Ascending aorta (tissue), 2 donors: ENCODE data around the gene TPGS2. TPM values are rescaled to one million over a fixed set of nuclear protein-coding genes. Genes with fewer than 3 reads are reported as not detected.
"Not testable (repeated sequence)": the region's sequence is repeated elsewhere in the genome, so short reads cannot be mapped to it uniquely, and the experiment has no call there.

ENCODE experiments used
- DNase-seq, 2 donors: peaks; one replicate each; pipeline ENCODE4 v3.0.0-alpha.2; 2019; ENCODE audit warnings: low spot score in 2 of 2
- H3K27ac ChIP-seq, 2 donors: fragments of 200-600 bp; sonication (generic); one replicate each; pipeline ENCODE4 v1.5.1; 2016 to 2017; ENCODE audit warnings: mild to moderate bottlenecking in 1 of 2
- H3K27me3 ChIP-seq: fragments of 200-600 bp; sonication (generic); one replicate; pipeline ENCODE4 v1.5.1; 2017
- H3K36me3 ChIP-seq, 2 donors: fragments of 200-600 bp; sonication (generic); one replicate each; pipeline ENCODE4 v1.5.1; 2016
- H3K4me1 ChIP-seq, 2 donors: fragments of 200-600 bp; sonication (generic); one replicate each; pipeline ENCODE4 v1.5.1; 2016 to 2017; ENCODE audit warnings: mild to moderate bottlenecking in 1 of 2
- H3K4me3 ChIP-seq, 2 donors: fragments of 200-600 bp; sonication (generic); one replicate each; pipeline ENCODE4 v1.5.1; 2016 to 2017; ENCODE audit warnings: mild to moderate bottlenecking in 1 of 2
- H3K9me3 ChIP-seq, 2 donors: fragments of 200-600 bp; sonication (generic); one replicate each; pipeline ENCODE4 v1.5.1; 2016
- intact Hi-C: fragments of 100-400 bp; cut with DNase I; formaldehyde crosslinking; loops from one replicate; pipeline ENCODE4 v1.15.1; 2023
- total RNA-seq: library from RNA; depleted of rRNA; stranded (reverse); fragments of >200 nt; gene quantifications from one replicate; pipeline ENCODE4 v1.1.0, GENCODE V29; 2016
- TF ChIP-seq, protein P1 (sequence below), 3 experiments: fragments of 200-600 bp in 2 of 3; fragments of 450-650 bp in 1 of 3; sonication (generic) in 2 of 3; IDR thresholded peaks; one replicate each; pipeline ENCODE4 v1.5.1; 2016 to 2019; ENCODE audit warnings: antibody characterized with exemption in 3 of 3, mild to moderate bottlenecking in 1 of 3, moderate library complexity in 1 of 3

Gene TPGS2
- 165 TPM for total RNA-seq

DNA sequence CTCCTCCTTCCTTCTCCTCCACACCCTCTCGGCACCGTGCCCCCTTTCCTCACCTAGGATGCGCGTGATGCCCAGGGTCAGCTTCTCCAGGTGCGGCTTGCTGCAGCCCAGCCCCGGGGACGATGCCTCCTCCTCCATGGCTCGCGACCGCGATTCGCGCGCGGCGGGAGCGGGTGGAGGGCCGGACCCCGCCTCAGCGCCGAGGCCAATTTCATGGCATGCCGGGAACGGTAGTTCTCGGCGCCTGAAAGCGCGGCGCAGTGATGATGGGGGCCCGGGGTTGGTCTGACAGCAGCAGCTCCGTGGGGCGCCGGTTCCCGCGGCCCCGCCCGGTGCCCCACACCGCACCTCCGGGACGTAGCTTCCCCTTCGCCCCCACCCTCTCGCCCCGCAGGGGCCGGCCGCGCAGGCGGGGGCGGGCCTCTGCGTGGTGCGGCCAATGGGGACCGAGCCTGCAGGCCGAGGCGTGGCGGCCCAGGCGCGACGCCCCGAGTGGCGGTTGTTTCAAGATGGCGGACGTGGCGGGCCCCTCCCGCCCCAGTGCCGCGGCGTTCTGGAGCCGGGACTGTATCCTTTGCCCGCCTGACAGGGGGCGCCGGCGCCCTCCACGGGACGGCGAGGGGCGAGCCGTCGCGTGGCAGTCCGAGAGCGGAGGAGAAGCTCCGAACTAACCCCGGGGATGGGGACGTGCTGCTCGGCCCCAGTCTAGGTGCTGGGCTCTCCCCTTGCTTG, at the start of gene TPGS2, which contains the start of gene KIAA1328:
TSS of gene TPGS2 (minus strand) at position 373 of the 732 bp plus-strand sequence. CDS start at position 138, 235 bp downstream.
TSS of gene KIAA1328 (plus strand) at position 498 of the 732 bp plus-strand sequence. CDS start at position 510, 12 bp downstream.
- H3K4me1 ChIP-seq, result peaks cover 0 to 15% of the 10 kb centered on the region in 2 donors
- H3K9me3 ChIP-seq, result no peaks in the 10 kb centered on the region
- H3K36me3 ChIP-seq, result no peaks in the 10 kb centered on the region
- peak within 1 kb of the TSS; percentile 78 to 82 for H3K27ac ChIP-seq
- DNase-seq, result peak; percentile 51 to 92
- TF ChIP-seq, protein P1, sequence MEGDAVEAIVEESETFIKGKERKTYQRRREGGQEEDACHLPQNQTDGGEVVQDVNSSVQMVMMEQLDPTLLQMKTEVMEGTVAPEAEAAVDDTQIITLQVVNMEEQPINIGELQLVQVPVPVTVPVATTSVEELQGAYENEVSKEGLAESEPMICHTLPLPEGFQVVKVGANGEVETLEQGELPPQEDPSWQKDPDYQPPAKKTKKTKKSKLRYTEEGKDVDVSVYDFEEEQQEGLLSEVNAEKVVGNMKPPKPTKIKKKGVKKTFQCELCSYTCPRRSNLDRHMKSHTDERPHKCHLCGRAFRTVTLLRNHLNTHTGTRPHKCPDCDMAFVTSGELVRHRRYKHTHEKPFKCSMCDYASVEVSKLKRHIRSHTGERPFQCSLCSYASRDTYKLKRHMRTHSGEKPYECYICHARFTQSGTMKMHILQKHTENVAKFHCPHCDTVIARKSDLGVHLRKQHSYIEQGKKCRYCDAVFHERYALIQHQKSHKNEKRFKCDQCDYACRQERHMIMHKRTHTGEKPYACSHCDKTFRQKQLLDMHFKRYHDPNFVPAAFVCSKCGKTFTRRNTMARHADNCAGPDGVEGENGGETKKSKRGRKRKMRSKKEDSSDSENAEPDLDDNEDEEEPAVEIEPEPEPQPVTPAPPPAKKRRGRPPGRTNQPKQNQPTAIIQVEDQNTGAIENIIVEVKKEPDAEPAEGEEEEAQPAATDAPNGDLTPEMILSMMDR (IDR thresholded peaks at IDR 0.05), result peak; percentile 20 to 58 (median 57)
- no peaks in the 10 kb centered on the region for H3K27me3 ChIP-seq
- peak within 1 kb of the TSS; percentile 69 to 74 for H3K4me3 ChIP-seq
- intact Hi-C loops, result loop anchor here (5.0 kb wide), 1 partner anchor 59 kb away; no protein-coding TSS in a partner anchor

DNA sequence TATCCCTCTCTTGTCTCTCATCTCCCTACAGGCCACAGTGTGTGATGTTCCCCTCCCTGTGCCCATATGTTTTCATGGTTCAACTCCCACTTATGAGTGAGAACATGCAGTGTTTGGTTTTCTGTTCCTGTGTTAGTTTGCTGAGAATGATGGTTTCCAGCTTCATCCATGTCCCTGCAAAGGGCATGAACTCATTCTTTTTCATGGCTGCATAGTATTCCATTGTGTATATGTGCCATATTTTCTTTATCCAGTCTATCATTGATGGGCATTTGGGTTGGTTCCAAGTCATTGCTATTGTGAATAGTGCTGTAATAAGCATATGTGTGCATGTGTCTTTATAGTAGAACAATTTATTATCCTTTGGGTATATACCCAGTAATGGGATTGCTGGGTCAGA, 45.0 kb upstream of the TPGS2 start:
- H3K27me3 ChIP-seq, H3K36me3 ChIP-seq, H3K27ac ChIP-seq, H3K4me3 ChIP-seq, DNase-seq, intact Hi-C loops, H3K4me1 ChIP-seq: not testable (repeated sequence)
- H3K9me3 ChIP-seq, result peaks cover 0 to 12% of the 10 kb centered on the region in 2 donors

- Histone ChIP-seq H3K4me1 (no peaks in the 10 kb centered on the region), H3K27ac (no peak overlapping the region), H3K4me3 (no peak overlapping the region), H3K36me3 (peaks cover 0 to 9% of the 10 kb centered on the region in 2 donors), H3K9me3 (peaks cover 0 to 12% of the 10 kb centered on the region in 2 donors), H3K27me3 (no peaks in the 10 kb centered on the region)
- TF ChIP-seq, protein P1 (IDR thresholded peaks at IDR 0.05), result no peak
- intact Hi-C loops, result no loop called here
- DNase-seq, result no peak
Measured at GRCh38 chr18:36872329-36872728, 43.5 kb upstream of the TPGS2 start.

GRCh38 chr18:36871801-36872200, 43.0 kb upstream of the TPGS2 start:
- H3K36me3 ChIP-seq, result peaks cover 0 to 9% of the 10 kb centered on the region in 2 donors
- H3K9me3 ChIP-seq, result peaks cover 0 to 12% of the 10 kb centered on the region in 2 donors
- TF ChIP-seq, protein P1 (IDR thresholded peaks at IDR 0.05), result no peak
- no peak for DNase-seq
- intact Hi-C loops, result no loop called here
- H3K27me3 ChIP-seq, result no peaks in the 10 kb centered on the region
- no peak overlapping the region for H3K4me3 ChIP-seq
- no peaks in the 10 kb centered on the region for H3K4me1 ChIP-seq
- H3K27ac ChIP-seq, result no peak overlapping the region

DNA sequence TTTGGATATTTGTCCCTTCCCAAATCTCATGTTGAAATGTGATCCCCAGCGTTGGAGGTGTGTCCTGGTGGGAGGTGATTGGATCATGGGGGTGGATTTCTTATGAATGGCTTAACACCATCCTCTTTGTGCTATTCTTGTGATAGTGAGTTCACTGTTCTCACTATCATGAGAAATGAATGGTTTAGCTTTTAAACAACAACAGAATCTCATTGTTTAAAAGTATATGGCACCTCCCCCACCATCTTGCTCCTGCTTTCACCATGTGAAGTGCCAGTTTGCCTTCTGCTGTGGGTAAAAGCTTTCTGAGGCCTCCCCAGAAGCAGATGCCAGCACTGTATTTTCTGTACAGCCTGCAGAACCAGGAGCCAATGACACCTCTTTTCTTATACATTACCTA, 38.3 kb upstream of the TPGS2 start:
- intact Hi-C loops, result no loop called here
- Histone ChIP-seq H3K27ac (no peak overlapping the region), H3K4me1 (no peaks in the 10 kb centered on the region), H3K9me3 (no peaks in the 10 kb centered on the region), H3K36me3 (peaks cover 0 to 3% of the 10 kb centered on the region in 2 donors), H3K27me3 (no peaks in the 10 kb centered on the region), H3K4me3 (no peak overlapping the region)
- TF ChIP-seq, protein P1 (IDR thresholded peaks at IDR 0.05), result no peak
- DNase-seq, result no peak

DNA sequence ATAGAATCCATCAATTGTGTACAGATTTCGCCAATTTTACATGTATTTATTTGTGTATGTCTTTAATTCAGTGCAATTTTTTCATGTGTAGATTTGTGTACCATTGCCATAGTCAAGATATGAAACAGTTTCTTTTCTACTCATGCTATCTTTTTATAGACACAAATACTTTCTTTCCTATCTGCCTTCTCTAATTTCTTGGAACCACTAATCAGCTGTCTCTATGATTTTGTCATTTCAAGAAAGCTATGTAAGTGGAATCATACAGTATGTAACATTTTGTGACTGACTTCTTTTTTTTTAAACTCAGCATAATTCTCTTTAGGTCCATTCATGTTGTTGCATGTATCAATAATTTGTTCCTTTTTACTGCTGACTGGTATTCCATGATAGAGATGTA, 33.4 kb upstream of the TPGS2 start:
- TF ChIP-seq, protein P1 (IDR thresholded peaks at IDR 0.05), result no peak
- Histone ChIP-seq H3K9me3 (no peaks in the 10 kb centered on the region), H3K27me3 (no peaks in the 10 kb centered on the region), H3K4me1 (no peaks in the 10 kb centered on the region), H3K4me3 (no peak overlapping the region), H3K27ac (no peak overlapping the region), H3K36me3 (no peaks in the 10 kb centered on the region)
- no peak for DNase-seq
- intact Hi-C loops, result no loop called here
